ENCODE results near the gene CTNS. TPM values are rescaled to one million over a fixed set of nuclear protein-coding genes. Genes with fewer than 3 reads are reported as not detected.
A peak's percentile ranks its signal among the peaks of the same experiment; 100 is the strongest.

CTNS gene
- total and polyA plus RNA-seq, 2 experiments from 2014 or later: 26.0 to 28.1 TPM

DNA sequence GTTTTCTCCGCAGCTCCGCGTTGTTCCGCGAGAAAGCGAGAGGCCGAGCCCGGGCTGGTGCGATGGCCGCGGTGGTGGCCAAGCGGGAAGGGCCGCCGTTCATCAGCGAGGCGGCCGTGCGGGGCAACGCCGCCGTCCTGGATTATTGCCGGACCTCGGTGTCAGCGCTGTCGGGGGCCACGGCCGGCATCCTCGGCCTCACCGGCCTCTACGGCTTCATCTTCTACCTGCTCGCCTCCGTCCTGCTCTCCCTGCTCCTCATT lies 32.5 kb downstream of the CTNS start:
- H3K27me3 ChIP-seq: no peaks in the 10 kb centered on the region
- H2AFZ ChIP-seq: peak overlapping the region; percentile 61
- peak overlapping the region; percentile 93 for H3K4me2 ChIP-seq
- H3K4me1 ChIP-seq (ENCODE audit: insufficient read depth): peaks cover 18% of the 10 kb centered on the region
- TF ChIP-seq EZH2 (IDR thresholded peaks at IDR 0.05; ENCODE audit: borderline replicate concordance): no peak
- TF ChIP-seq EZH2phosphoT487 (IDR thresholded peaks at IDR 0.05; ENCODE audit: low read depth, severe bottlenecking, unreplicated experiment): no peak
- TF ChIP-seq, protein P1, sequence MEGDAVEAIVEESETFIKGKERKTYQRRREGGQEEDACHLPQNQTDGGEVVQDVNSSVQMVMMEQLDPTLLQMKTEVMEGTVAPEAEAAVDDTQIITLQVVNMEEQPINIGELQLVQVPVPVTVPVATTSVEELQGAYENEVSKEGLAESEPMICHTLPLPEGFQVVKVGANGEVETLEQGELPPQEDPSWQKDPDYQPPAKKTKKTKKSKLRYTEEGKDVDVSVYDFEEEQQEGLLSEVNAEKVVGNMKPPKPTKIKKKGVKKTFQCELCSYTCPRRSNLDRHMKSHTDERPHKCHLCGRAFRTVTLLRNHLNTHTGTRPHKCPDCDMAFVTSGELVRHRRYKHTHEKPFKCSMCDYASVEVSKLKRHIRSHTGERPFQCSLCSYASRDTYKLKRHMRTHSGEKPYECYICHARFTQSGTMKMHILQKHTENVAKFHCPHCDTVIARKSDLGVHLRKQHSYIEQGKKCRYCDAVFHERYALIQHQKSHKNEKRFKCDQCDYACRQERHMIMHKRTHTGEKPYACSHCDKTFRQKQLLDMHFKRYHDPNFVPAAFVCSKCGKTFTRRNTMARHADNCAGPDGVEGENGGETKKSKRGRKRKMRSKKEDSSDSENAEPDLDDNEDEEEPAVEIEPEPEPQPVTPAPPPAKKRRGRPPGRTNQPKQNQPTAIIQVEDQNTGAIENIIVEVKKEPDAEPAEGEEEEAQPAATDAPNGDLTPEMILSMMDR (IDR thresholded peaks at IDR 0.05; ENCODE audit: poor library complexity): no peak
- DNase-seq (ENCODE audit: low spot score): no peak
- H3K9me2 ChIP-seq (replicated peaks; ENCODE audit: insufficient read depth): no peaks in the 10 kb centered on the region
- no peaks in the 10 kb centered on the region for H3K9me3 ChIP-seq (ENCODE audit: low read depth)
- H3K4me3 ChIP-seq: peak overlapping the region; percentile 74
- peaks cover 58% of the 10 kb centered on the region for H3K79me2 ChIP-seq
- peaks cover 34% of the 10 kb centered on the region for H4K20me1 ChIP-seq (ENCODE audit: insufficient read depth, poor library complexity, severe bottlenecking)
- peak overlapping the region; percentile 91 for H3K27ac ChIP-seq
- no peaks in the 10 kb centered on the region for H3K36me3 ChIP-seq (replicated peaks; ENCODE audit: insufficient read depth, low read depth)
- 1% methylated on average over 32 of the region's 32 CpGs for WGBS (ENCODE audit: low lambda C conversion rate, missing lambda C conversion rate)

DNA sequence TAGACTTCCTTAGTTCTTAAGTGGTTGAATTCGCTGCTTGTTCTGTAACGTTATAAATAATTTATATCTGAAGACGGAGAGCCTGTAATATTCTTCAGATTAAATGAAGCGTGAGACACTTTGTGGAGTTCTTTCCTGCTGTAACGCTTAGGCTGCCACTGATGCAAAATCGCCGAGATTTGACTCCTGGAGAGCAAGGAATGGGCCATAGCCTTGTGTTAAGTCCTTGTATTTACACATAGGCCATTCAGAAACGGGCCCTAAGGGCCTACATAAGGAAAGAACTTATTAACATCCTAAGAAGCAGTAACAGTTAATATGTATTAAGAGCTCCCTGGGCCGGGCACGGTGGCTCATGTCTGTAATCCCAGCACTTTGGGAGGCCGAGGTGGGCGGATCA lies 33.0 kb downstream of the CTNS start:
- peak overlapping the region; percentile 74 for H3K4me3 ChIP-seq
- H2AFZ ChIP-seq: peak overlapping the region; percentile 61
- peaks cover 31% of the 10 kb centered on the region for H4K20me1 ChIP-seq (ENCODE audit: insufficient read depth, poor library complexity, severe bottlenecking)
- H3K9me3 ChIP-seq (ENCODE audit: low read depth): no peaks in the 10 kb centered on the region
- H3K27me3 ChIP-seq: no peaks in the 10 kb centered on the region
- H3K4me2 ChIP-seq: peak overlapping the region; percentile 93
- H3K79me2 ChIP-seq: peaks cover 58% of the 10 kb centered on the region
- H3K27ac ChIP-seq: peak overlapping the region; percentile 91
- no peaks in the 10 kb centered on the region for H3K36me3 ChIP-seq (replicated peaks; ENCODE audit: insufficient read depth, low read depth)
- peaks cover 18% of the 10 kb centered on the region for H3K4me1 ChIP-seq (ENCODE audit: insufficient read depth)
- DNase-seq (ENCODE audit: low spot score): no peak
- H3K9me2 ChIP-seq (replicated peaks; ENCODE audit: insufficient read depth): no peaks in the 10 kb centered on the region
- TF ChIP-seq EZH2phosphoT487 (IDR thresholded peaks at IDR 0.05; ENCODE audit: low read depth, severe bottlenecking, unreplicated experiment): no peak
- no peak for TF ChIP-seq EZH2 (IDR thresholded peaks at IDR 0.05; ENCODE audit: borderline replicate concordance)
- TF ChIP-seq, protein P1 (IDR thresholded peaks at IDR 0.05; ENCODE audit: poor library complexity): no peak
- 49% methylated on average over 12 of the region's 12 CpGs for WGBS (ENCODE audit: low lambda C conversion rate, missing lambda C conversion rate)

GRCh38 chr17:3672571-3672970 lies 36.0 kb downstream of the CTNS start:
- Histone ChIP-seq H3K9me2 (replicated peaks; ENCODE audit: insufficient read depth) (no peaks in the 10 kb centered on the region), H3K4me3 (no peak overlapping the region), H4K20me1 (ENCODE audit: insufficient read depth, poor library complexity, severe bottlenecking) (peaks cover 8% of the 10 kb centered on the region), H3K27me3 (no peaks in the 10 kb centered on the region), H3K4me1 (ENCODE audit: insufficient read depth) (peaks cover 7% of the 10 kb centered on the region), H2AFZ (no peak overlapping the region), H3K36me3 (replicated peaks; ENCODE audit: insufficient read depth, low read depth) (no peaks in the 10 kb centered on the region), H3K4me2 (no peak overlapping the region), H3K79me2 (peaks cover 30% of the 10 kb centered on the region), H3K9me3 (ENCODE audit: low read depth) (no peaks in the 10 kb centered on the region), H3K27ac (no peak overlapping the region)
- TF ChIP-seq EZH2phosphoT487 (IDR thresholded peaks at IDR 0.05; ENCODE audit: low read depth, severe bottlenecking, unreplicated experiment) (no peak), EZH2 (IDR thresholded peaks at IDR 0.05; ENCODE audit: borderline replicate concordance) (no peak)
- TF ChIP-seq, protein P1 (IDR thresholded peaks at IDR 0.05; ENCODE audit: poor library complexity): no peak
- no peak for DNase-seq (ENCODE audit: low spot score)
- 95% methylated on average over 4 of the region's 4 CpGs for WGBS (ENCODE audit: low lambda C conversion rate, missing lambda C conversion rate)

DNA sequence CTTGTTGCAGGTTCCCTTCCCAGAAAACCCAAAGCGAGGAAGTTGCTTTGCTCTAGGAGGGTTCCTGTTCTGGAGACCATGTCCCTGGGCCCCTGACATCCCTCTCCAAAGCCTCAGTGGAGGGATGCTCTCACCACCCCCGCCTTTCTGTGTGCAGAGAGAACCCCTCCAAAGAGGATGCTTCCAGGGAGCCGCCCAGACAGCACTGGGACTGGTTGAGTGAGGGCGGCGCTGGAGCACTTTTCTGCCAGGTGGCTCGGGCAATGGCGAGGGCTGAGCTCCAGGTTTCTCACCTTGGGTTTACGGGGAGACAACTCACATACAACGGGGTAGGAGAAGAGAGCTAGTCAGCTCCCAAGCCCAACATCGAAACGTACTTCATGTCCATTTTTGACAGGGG lies 39.3 kb downstream of the CTNS start:
- DNase-seq (ENCODE audit: low spot score): no peak
- no peaks in the 10 kb centered on the region for H3K9me2 ChIP-seq (replicated peaks; ENCODE audit: insufficient read depth)
- H3K79me2 ChIP-seq: peaks cover 7% of the 10 kb centered on the region
- no peaks in the 10 kb centered on the region for H3K27me3 ChIP-seq
- WGBS (ENCODE audit: low lambda C conversion rate, missing lambda C conversion rate): 85% methylated on average over 10 of the region's 11 CpGs
- no peak overlapping the region for H2AFZ ChIP-seq
- no peak for TF ChIP-seq EZH2 (IDR thresholded peaks at IDR 0.05; ENCODE audit: borderline replicate concordance)
- TF ChIP-seq, protein P1 (IDR thresholded peaks at IDR 0.05; ENCODE audit: poor library complexity): no peak
- no peak for TF ChIP-seq EZH2phosphoT487 (IDR thresholded peaks at IDR 0.05; ENCODE audit: low read depth, severe bottlenecking, unreplicated experiment)
- H3K9me3 ChIP-seq (ENCODE audit: low read depth): no peaks in the 10 kb centered on the region
- no peak overlapping the region for H3K4me2 ChIP-seq
- no peaks in the 10 kb centered on the region for H3K4me1 ChIP-seq (ENCODE audit: insufficient read depth)
- no peak overlapping the region for H3K27ac ChIP-seq
- no peaks in the 10 kb centered on the region for H3K36me3 ChIP-seq (replicated peaks; ENCODE audit: insufficient read depth, low read depth)
- no peaks in the 10 kb centered on the region for H4K20me1 ChIP-seq (ENCODE audit: insufficient read depth, poor library complexity, severe bottlenecking)
- no peak overlapping the region for H3K4me3 ChIP-seq
